SK-N-SH treated with all-trans-retinoic acid at 6 μM for 48 hours (cell line): ENCODE data around the gene KIF11.

Source experiments
- ISL1 ChIP-seq: fragments of 250-450 bp; sonication (Bioruptor Pico); IDR thresholded peaks from 2 replicates; pipeline ENCODE4 v2.1.2; 2022; ENCODE audit warnings: mild to moderate bottlenecking, moderate library complexity
- PPARA ChIP-seq: fragments of 250-450 bp; sonication (Bioruptor Pico); IDR thresholded peaks from 2 replicates; pipeline ENCODE4 v1.5.0; 2020; ENCODE audit warnings: mild to moderate bottlenecking, borderline replicate concordance
- TOX ChIP-seq: fragments of 250-450 bp; sonication (Bioruptor Pico); IDR thresholded peaks from 2 replicates; pipeline ENCODE4 v1.8.0; 2021; ENCODE audit warnings: mild to moderate bottlenecking, moderate library complexity, borderline replicate concordance
- ZFP3 ChIP-seq: fragments of 250-450 bp; sonication (Bioruptor Pico); IDR thresholded peaks from 2 replicates; pipeline ENCODE4 v1.5.0; 2020; ENCODE audit warnings: mild to moderate bottlenecking, moderate library complexity
- ZFP30 ChIP-seq: fragments of 450-650 bp; formaldehyde crosslinking; IDR thresholded peaks from 2 replicates; pipeline ENCODE4 v1.5.0; 2022; ENCODE audit warnings: mild to moderate bottlenecking, moderate library complexity
- TF ChIP-seq, protein P1 (sequence below): fragments of 250-450 bp; sonication (Bioruptor Pico); IDR thresholded peaks from 2 replicates; pipeline ENCODE4 v1.8.0; 2021; ENCODE audit warnings: low read depth, mild to moderate bottlenecking, moderate library complexity, borderline replicate concordance
- TF ChIP-seq, protein P2 (sequence below): fragments of 250-450 bp; sonication (Bioruptor Pico); IDR thresholded peaks from 2 replicates; pipeline ENCODE4 v1.5.0; 2020; ENCODE audit warnings: mild to moderate bottlenecking, moderate library complexity
- TF ChIP-seq, protein P3 (sequence below): fragments of 250-450 bp; sonication (Bioruptor Pico); IDR thresholded peaks from 2 replicates; pipeline ENCODE4 v1.8.0; 2020; ENCODE audit warnings: mild to moderate bottlenecking, moderate library complexity, borderline replicate concordance

DNA sequence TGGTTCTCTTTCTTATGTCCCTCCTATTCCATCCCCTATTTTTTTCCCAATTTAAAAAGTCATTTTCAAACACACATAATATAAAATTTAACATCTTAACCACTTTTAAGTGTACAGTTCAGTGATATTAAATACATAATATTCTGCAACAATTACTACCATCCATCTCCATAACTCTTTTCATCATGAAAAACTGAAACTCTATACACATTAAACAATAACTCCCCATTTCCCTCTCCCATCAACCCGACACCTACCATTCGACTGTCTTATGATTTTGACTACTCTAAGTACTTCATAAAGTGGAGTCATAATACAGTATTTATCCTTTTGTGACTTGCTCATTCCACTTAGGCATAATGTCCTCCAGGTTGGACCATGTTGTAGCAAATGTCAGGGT is 2.6 kb downstream of the KIF11 start:
- no peak for TF ChIP-seq ZFP30 (CRISPR knock-in tag)
- TF ChIP-seq, protein P1, sequence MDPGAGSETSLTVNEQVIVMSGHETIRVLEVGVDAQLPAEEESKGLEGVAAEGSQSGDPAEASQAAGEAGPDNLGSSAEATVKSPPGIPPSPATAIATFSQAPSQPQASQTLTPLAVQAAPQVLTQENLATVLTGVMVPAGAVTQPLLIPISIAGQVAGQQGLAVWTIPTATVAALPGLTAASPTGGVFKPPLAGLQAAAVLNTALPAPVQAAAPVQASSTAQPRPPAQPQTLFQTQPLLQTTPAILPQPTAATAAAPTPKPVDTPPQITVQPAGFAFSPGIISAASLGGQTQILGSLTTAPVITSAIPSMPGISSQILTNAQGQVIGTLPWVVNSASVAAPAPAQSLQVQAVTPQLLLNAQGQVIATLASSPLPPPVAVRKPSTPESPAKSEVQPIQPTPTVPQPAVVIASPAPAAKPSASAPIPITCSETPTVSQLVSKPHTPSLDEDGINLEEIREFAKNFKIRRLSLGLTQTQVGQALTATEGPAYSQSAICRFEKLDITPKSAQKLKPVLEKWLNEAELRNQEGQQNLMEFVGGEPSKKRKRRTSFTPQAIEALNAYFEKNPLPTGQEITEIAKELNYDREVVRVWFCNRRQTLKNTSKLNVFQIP (CRISPR knock-in tag): no peak
- no peak for TF ChIP-seq ISL1 (CRISPR knock-in tag)
- no peak for TF ChIP-seq ZFP3 (CRISPR knock-in tag)
- TF ChIP-seq, protein P2, sequence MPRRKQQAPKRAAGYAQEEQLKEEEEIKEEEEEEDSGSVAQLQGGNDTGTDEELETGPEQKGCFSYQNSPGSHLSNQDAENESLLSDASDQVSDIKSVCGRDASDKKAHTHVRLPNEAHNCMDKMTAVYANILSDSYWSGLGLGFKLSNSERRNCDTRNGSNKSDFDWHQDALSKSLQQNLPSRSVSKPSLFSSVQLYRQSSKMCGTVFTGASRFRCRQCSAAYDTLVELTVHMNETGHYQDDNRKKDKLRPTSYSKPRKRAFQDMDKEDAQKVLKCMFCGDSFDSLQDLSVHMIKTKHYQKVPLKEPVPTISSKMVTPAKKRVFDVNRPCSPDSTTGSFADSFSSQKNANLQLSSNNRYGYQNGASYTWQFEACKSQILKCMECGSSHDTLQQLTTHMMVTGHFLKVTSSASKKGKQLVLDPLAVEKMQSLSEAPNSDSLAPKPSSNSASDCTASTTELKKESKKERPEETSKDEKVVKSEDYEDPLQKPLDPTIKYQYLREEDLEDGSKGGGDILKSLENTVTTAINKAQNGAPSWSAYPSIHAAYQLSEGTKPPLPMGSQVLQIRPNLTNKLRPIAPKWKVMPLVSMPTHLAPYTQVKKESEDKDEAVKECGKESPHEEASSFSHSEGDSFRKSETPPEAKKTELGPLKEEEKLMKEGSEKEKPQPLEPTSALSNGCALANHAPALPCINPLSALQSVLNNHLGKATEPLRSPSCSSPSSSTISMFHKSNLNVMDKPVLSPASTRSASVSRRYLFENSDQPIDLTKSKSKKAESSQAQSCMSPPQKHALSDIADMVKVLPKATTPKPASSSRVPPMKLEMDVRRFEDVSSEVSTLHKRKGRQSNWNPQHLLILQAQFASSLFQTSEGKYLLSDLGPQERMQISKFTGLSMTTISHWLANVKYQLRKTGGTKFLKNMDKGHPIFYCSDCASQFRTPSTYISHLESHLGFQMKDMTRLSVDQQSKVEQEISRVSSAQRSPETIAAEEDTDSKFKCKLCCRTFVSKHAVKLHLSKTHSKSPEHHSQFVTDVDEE (CRISPR knock-in tag): no peak
- no peak for TF ChIP-seq TOX (CRISPR knock-in tag)
- TF ChIP-seq, protein P3, sequence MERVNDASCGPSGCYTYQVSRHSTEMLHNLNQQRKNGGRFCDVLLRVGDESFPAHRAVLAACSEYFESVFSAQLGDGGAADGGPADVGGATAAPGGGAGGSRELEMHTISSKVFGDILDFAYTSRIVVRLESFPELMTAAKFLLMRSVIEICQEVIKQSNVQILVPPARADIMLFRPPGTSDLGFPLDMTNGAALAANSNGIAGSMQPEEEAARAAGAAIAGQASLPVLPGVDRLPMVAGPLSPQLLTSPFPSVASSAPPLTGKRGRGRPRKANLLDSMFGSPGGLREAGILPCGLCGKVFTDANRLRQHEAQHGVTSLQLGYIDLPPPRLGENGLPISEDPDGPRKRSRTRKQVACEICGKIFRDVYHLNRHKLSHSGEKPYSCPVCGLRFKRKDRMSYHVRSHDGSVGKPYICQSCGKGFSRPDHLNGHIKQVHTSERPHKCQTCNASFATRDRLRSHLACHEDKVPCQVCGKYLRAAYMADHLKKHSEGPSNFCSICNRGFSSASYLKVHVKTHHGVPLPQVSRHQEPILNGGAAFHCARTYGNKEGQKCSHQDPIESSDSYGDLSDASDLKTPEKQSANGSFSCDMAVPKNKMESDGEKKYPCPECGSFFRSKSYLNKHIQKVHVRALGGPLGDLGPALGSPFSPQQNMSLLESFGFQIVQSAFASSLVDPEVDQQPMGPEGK (CRISPR knock-in tag): no peak
- TF ChIP-seq PPARA: no peak
